SK-N-SH (cell line): ENCODE measurements around the gene EFHC1. TPM values are rescaled to one million over a fixed set of nuclear protein-coding genes. Genes with fewer than 3 reads are reported as not detected.

ENCODE experiments used
- CTCF ChIA-PET: fragments of 300-600, 350-600 bp; formaldehyde crosslinking; extraction: SDS; loops from one replicate; lab custom pipeline; 2021; lab: Yijun Ruan, JAX
- POLR2A ChIA-PET: fragments of 350-600 bp; sonication (Branson Sonifier 250); formaldehyde crosslinking; extraction: SDS; loops from one replicate; lab custom pipeline; 2020; ENCODE audit warnings: antibody characterized with exemption, inconsistent platforms; lab: Yijun Ruan, JAX
- DNase-seq: peaks from one replicate; pipeline ENCODE4 v3.0.0; 2012
- H2AFZ ChIP-seq: fragments of 200-600 bp; sonication (generic); 2 replicates; pipeline ENCODE4 v1.8.1; 2016; ENCODE audit warnings: antibody characterized with exemption, mild to moderate bottlenecking, low read depth
- H3F3A ChIP-seq: fragments of 200-600 bp; sonication (generic); replicated peaks from 2 replicates; pipeline ENCODE3; 2016; ENCODE audit warnings: antibody characterized with exemption, mild to moderate bottlenecking; ENCODE audit not compliant: insufficient read depth
- H3K27ac ChIP-seq, 2 experiments: fragments of 200-500 bp in 1 of 2; fragments of 200-600 bp in 1 of 2; sonication (Bioruptor generic) in 1 of 2; sonication (generic), shearing (Covaris generic) in 1 of 2; 2 replicates each; pipeline versions ENCODE4 v1.5.1 to v1.6.1; 2014 to 2016; ENCODE audit warnings: low read depth in 2 of 2, inconsistent platforms in 1 of 2, low read length in 1 of 2, mild to moderate bottlenecking in 1 of 2, mixed read lengths in 1 of 2
- H3K27me3 ChIP-seq: fragments of 200-600 bp; sonication (generic), shearing (Covaris generic); 2 replicates; pipeline ENCODE4 v1.6.1; 2016; ENCODE audit warnings: mixed run types; ENCODE audit not compliant: insufficient read depth
- H3K36me3 ChIP-seq, 2 experiments: fragments of 200-500 bp in 1 of 2; fragments of 200-600 bp in 1 of 2; sonication (Bioruptor generic) in 1 of 2; sonication (generic) in 1 of 2; replicated peaks in 1 of 2; 2 replicates each; pipeline versions ENCODE3 to v1.5.1; 2014 to 2016; ENCODE audit warnings: low read length in 1 of 2, mild to moderate bottlenecking in 1 of 2; ENCODE audit not compliant: insufficient read depth in 2 of 2, control insufficient read depth in 1 of 2
- H3K4me1 ChIP-seq, 2 experiments: fragments of 200-500 bp in 1 of 2; fragments of 200-600 bp in 1 of 2; sonication (Bioruptor generic) in 1 of 2; sonication (generic), shearing (Covaris generic) in 1 of 2; 2 replicates each; pipeline versions ENCODE4 v1.5.1 to v1.6.1; 2014 to 2016; ENCODE audit warnings: low read depth in 1 of 2, low read length in 1 of 2, mixed run types in 1 of 2; ENCODE audit not compliant: insufficient read depth in 2 of 2, control insufficient read depth in 1 of 2
- H3K4me2 ChIP-seq: fragments of 200-600 bp; sonication (generic), shearing (Covaris generic); 2 replicates; pipeline ENCODE4 v1.6.1; 2017; ENCODE audit warnings: mixed run types
- H3K4me3 ChIP-seq, 2 experiments: fragments of 200-500 bp in 1 of 2; fragments of 200-600 bp in 1 of 2; sonication (Bioruptor generic) in 1 of 2; sonication (generic), shearing (Covaris generic) in 1 of 2; 2 replicates each; pipeline versions ENCODE4 v1.5.1 to v1.8.1; 2014 to 2016; ENCODE audit warnings: low read depth in 2 of 2, inconsistent platforms in 1 of 2, low read length in 1 of 2, mild to moderate bottlenecking in 1 of 2, mixed read lengths in 1 of 2, moderate library complexity in 1 of 2
- H3K79me2 ChIP-seq: fragments of 200-600 bp; sonication (generic); 2 replicates; pipeline ENCODE4 v1.8.1; 2017; ENCODE audit warnings: mild to moderate bottlenecking; ENCODE audit not compliant: insufficient read depth
- H3K9ac ChIP-seq: fragments of 200-600 bp; sonication (generic); 2 replicates; pipeline ENCODE4 v1.6.1; 2017; ENCODE audit warnings: mixed run types
- H3K9me2 ChIP-seq: fragments of 200-600 bp; sonication (generic); 2 replicates; pipeline ENCODE4 v1.6.1; 2017; ENCODE audit warnings: mixed run types
- H3K9me3 ChIP-seq: fragments of 200-600 bp; sonication (generic); 2 replicates; pipeline ENCODE4 v1.6.1; 2017; ENCODE audit warnings: mixed run types, mild to moderate bottlenecking, moderate library complexity
- H4K20me1 ChIP-seq: fragments of 200-600 bp; sonication (generic); 2 replicates; pipeline ENCODE4 v1.6.1; 2017; ENCODE audit warnings: mild to moderate bottlenecking, mixed run types; ENCODE audit not compliant: insufficient read depth
- CHD2 ChIP-seq: fragments of 150-350 bp; IDR thresholded peaks from 2 replicates; pipeline ENCODE4 v1.6.1; 2018; ENCODE audit warnings: low read length; ENCODE audit not compliant: partially characterized antibody
- ELF1 ChIP-seq: IDR thresholded peaks from 2 replicates; pipeline ENCODE4 v1.4.0; 2012
- EP300 ChIP-seq, 2 experiments: IDR thresholded peaks; 2 replicates each; pipeline versions ENCODE4 v1.4.0 to v1.6.1; 2012; ENCODE audit warnings: borderline replicate concordance in 1 of 2, low read depth in 1 of 2, low read length in 1 of 2
- GABPA ChIP-seq: IDR thresholded peaks from 2 replicates; pipeline ENCODE4 v1.4.0; 2012; ENCODE audit warnings: low read depth, mild to moderate bottlenecking
- JUND ChIP-seq: IDR thresholded peaks from 2 replicates; pipeline ENCODE4 v1.4.0; 2012
- NFIC ChIP-seq: IDR thresholded peaks from 2 replicates; pipeline ENCODE4 v1.4.0; 2012; ENCODE audit warnings: borderline replicate concordance
- PBX3 ChIP-seq: IDR thresholded peaks from 2 replicates; pipeline ENCODE4; 2012
- TEAD4 ChIP-seq: IDR thresholded peaks from 2 replicates; pipeline ENCODE4 v1.4.0; 2012; ENCODE audit warnings: mild to moderate bottlenecking, borderline replicate concordance; ENCODE audit not compliant: insufficient read depth
- USF2 ChIP-seq: fragments of 150-350 bp; IDR thresholded peaks from 2 replicates; pipeline ENCODE4 v1.6.1; 2017; ENCODE audit warnings: antibody characterized with exemption, low read length, low read depth, borderline replicate concordance
- YY1 ChIP-seq: IDR thresholded peaks from 2 replicates; pipeline ENCODE4 v1.4.0; 2012; ENCODE audit warnings: low read depth, mild to moderate bottlenecking
- WGBS: methylation state at CpG from one replicate; pipeline ENCODE4 v1.1.6; 2017; ENCODE audit warnings: low lambda C conversion rate; 5-methylcytosine and 5-hydroxymethylcytosine counted together
- polyA plus RNA-seq, 3 experiments: library from polyadenylated mRNA; depleted of rRNA; stranded (reverse); fragments of >200 nt; gene quantifications; 2 replicates each; pipeline ENCODE4 v1.2.3, GENCODE V29; 2012
- TF ChIP-seq, protein P1 (sequence below): fragments of 200-600 bp; sonication (generic); IDR thresholded peaks from 2 replicates; pipeline ENCODE4 v1.6.1; 2017; ENCODE audit warnings: antibody characterized with exemption, mild to moderate bottlenecking, moderate library complexity
- TF ChIP-seq, protein P2 (sequence below): IDR thresholded peaks from 2 replicates; pipeline ENCODE4 v1.4.0; 2012; ENCODE audit warnings: low read depth, borderline replicate concordance

EFHC1 gene
- polyA plus RNA-seq, 1 of the 3 experiments (the other 2 are of a cell fraction): 39.4 TPM

- TF ChIP-seq, protein P1, sequence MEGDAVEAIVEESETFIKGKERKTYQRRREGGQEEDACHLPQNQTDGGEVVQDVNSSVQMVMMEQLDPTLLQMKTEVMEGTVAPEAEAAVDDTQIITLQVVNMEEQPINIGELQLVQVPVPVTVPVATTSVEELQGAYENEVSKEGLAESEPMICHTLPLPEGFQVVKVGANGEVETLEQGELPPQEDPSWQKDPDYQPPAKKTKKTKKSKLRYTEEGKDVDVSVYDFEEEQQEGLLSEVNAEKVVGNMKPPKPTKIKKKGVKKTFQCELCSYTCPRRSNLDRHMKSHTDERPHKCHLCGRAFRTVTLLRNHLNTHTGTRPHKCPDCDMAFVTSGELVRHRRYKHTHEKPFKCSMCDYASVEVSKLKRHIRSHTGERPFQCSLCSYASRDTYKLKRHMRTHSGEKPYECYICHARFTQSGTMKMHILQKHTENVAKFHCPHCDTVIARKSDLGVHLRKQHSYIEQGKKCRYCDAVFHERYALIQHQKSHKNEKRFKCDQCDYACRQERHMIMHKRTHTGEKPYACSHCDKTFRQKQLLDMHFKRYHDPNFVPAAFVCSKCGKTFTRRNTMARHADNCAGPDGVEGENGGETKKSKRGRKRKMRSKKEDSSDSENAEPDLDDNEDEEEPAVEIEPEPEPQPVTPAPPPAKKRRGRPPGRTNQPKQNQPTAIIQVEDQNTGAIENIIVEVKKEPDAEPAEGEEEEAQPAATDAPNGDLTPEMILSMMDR: no peak
- TF ChIP-seq EP300 (IDR thresholded peaks at IDR 0.05; ENCODE audit: borderline replicate concordance in 1 of 2, low read depth in 1 of 2, low read length in 1 of 2) (no peak), TEAD4 (no peak), GABPA (no peak), ELF1 (no peak)
Observed at GRCh38 chr6:52435345-52435744, 15.2 kb downstream of the EFHC1 start (continued).

GRCh38 chr6:52438926-52439325, 18.8 kb downstream of the EFHC1 start:
- no peak overlapping the region for H3K4me2 ChIP-seq
- H2AFZ ChIP-seq: no peak overlapping the region
- WGBS: 93% methylated on average over 2 of the region's 2 CpGs
- no peaks in the 10 kb centered on the region for H3K27me3 ChIP-seq
- no peak overlapping the region for H3K27ac ChIP-seq
- H4K20me1 ChIP-seq: no peaks in the 10 kb centered on the region
- POLR2A ChIA-PET: no interaction called here
- no peaks in the 10 kb centered on the region for H3K9me2 ChIP-seq
- H3K4me1 ChIP-seq: peaks cover 0 to 2% of the 10 kb centered on the region in 2 experiments; a peak in 1 of 4 replicates
- H3K79me2 ChIP-seq: peaks cover 11% of the 10 kb centered on the region; the same call in 1 of the 2 replicates
- CTCF ChIA-PET: interaction anchor here (0.8 to 1.7 kb wide), 4 partner anchors 10 to 138 kb away, joined by 3 to 4 read pairs (median 3); partner anchors contain the start of gene TRAM2
- no peaks in the 10 kb centered on the region for H3K9me3 ChIP-seq
- peaks cover 22 to 38% of the 10 kb centered on the region in 2 experiments for H3K36me3 ChIP-seq
- no peak for TF ChIP-seq TEAD4
- TF ChIP-seq GABPA: no peak
- TF ChIP-seq, protein P2, sequence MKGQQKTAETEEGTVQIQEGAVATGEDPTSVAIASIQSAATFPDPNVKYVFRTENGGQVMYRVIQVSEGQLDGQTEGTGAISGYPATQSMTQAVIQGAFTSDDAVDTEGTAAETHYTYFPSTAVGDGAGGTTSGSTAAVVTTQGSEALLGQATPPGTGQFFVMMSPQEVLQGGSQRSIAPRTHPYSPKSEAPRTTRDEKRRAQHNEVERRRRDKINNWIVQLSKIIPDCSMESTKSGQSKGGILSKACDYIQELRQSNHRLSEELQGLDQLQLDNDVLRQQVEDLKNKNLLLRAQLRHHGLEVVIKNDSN: no peak
- no peak for TF ChIP-seq JUND
- TF ChIP-seq PBX3: no peak
- no peak for TF ChIP-seq YY1
- no peak for TF ChIP-seq USF2
- no peak for TF ChIP-seq CHD2
- TF ChIP-seq NFIC: no peak
- no peak overlapping the region for H3K4me3 ChIP-seq
- no peak overlapping the region for H3K9ac ChIP-seq
- no peak for DNase-seq
- H3F3A ChIP-seq: no peaks in the 10 kb centered on the region
